ENCODE measurements around the gene PRXL2C.
"Not testable (repeated sequence)": the region's sequence is repeated elsewhere in the genome, so short reads cannot be mapped to it uniquely, and the experiment has no call there.

The PRXL2C gene

GRCh38 chr9:96646081-96646991 is 8.8 kb downstream of the PRXL2C start:
- DNase-seq = no peak

DNA sequence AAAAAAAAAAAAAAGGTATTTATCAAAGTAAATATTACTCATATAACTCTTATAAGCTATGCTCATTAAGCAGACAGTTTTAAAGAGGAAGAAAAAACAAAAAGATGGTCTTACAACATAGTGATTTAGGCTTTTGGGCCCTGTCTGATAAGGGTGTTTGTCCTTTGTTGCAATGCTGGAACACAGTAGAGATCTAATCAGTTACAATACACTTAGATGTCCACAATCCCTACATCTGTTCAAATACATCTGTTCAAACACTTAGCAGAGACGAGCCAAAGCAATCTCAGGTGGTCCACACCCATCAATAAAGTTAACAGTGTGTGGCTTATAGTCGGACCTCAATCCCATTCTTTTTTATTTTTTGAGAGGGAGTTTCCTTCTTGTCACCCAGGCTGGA is 11.0 kb downstream of the PRXL2C start:
- DNase-seq = peak; percentile 64

- no peak for DNase-seq
Observed at GRCh38 chr9:96641514-96641913, 13.6 kb downstream of the PRXL2C start.

DNA sequence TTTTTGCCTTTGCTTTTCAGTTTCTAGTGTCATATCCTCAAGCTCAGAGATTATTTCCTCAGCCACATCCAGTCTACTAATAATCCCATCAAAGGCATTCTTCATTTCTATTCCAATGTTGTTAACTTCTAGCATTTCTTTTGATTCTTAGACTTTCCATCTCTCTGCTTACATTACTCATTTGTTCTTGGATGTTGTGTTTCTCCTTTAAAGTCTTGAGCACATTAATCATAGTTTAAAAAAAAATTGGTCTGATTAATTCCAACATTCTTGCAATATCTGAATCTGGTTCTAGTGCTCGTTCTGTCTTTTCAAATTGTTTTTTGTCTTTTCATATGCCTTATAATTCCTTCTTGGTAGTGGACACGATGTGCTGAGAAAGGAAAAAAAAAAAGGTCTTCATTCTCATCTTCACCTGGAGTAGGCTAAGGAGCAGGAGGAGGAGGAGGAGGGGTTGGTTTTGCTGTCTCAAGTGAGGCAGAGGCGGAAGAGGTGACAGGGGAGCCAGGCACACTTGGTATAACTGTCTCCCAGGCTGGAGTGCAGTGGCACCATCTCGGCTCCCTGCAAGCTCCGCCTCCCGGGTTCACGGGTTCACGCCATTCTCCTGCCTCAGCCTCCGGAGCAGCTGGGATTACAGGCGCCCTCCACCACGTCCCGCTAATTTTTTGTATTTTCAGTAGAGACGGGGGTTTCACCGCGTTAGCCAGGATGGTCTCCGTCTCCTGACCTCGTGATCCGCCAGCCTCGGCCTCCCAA is 16.3 kb downstream of the PRXL2C start:
- no peak for DNase-seq

DNA sequence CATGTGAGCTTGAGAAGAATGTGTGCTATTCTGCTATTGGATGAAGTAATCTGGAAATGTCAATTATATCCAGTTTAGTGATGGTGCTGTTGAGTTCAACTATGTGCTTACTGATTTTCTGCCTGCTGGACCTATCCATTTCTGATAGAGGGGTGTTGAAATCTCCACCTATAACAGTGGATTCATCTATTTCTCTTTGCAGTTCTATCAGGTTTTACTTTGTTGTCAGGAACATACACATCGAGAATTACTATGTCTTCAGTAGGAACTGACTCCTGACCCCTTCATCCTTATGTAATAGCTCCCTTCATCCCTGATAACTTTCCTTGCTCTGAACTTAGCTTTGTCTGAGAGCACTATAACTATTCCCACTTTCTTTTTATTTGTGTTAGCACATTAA is 18.7 kb downstream of the PRXL2C start:
- DNase-seq = no peak

- not testable (repeated sequence) for DNase-seq
Observed at GRCh38 chr9:96633579-96633978, 21.5 kb downstream of the PRXL2C start.

- DNase-seq = no peak
Observed at GRCh38 chr9:96626912-96627311, 28.2 kb downstream of the PRXL2C start.

GRCh38 chr9:96621618-96622017 is 33.5 kb downstream of the PRXL2C start:
- no peak for DNase-seq

DNA sequence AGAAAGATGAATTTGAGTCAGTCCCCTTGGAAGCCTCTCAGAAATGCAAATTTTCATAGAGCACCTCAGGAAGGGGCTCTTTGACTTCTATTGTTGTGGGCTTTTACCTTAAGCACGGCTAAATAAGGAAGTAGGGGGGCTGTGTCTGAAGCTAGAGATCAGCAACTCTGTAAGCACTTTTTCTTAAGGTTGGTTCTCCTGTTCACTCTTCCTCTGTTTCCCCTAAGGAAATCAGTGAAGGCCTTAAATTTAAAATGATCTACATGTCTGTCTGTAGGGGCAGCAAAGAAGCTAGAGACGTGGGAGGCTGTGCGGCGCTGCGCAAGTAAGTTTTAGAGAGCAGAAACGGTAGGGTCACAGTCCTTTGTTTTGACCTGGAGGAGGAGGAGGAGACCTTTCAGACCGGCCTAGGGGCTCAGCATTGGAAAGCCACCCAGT is 34.3 kb downstream of the PRXL2C start:
- no peak for DNase-seq

DNA sequence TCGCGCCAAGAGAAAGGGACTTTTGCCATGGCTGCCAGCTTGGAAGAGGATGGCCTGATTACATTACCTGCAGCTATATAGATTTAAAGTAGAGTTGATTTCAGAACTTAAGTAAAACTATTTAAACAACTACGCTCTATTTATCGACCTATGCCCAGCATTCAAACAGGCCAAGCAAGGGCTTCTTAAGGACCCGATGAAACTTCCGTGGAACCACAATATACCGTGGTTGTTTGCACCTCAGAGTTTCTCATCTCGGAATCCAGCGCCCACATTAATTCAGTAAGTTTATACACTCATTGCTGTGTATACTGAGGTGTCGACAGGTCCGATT is 35.0 kb downstream of the PRXL2C start:
- DNase-seq = no peak

DNA sequence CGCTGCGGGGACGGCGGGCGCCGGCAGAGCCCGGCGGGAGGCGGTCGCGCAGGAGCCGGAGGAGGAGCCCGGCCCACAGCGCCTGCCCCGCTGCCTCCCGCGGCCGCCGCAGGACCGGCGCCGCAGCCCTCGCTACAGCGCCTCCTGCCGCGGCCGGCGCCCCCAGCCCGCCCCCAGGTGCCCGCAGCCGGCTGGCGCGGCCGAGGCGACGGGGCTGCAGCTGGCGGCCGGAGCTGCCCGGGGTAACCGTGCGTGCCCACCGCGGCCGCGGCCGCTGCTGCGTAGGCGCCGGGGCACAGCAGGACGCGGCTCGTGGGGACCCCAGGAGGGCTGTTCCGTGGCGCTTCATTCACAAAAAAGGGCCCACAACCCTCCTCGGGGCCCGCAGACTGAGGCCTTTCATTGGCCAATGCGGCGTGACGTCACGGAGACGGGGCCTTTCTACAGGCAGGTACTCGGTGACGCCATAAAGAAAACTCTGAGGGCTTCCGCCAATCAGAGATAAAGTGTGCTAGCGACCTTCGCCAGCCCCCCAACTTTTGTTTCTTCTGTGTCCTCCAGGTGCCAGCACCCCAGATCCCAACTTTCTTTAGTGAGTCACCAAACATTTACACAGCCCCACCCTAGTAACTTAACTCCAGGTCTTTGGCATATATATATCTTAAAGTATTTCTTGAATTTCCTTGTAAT is 35.5 kb downstream of the PRXL2C start, which contains the start of gene CDC14B:
Gene CDC14B (minus strand): TSS at position 353 of the 690 bp plus-strand sequence. CDS start 465 bp downstream, outside the sequence.
- DNase-seq = peak; percentile 81

DNA sequence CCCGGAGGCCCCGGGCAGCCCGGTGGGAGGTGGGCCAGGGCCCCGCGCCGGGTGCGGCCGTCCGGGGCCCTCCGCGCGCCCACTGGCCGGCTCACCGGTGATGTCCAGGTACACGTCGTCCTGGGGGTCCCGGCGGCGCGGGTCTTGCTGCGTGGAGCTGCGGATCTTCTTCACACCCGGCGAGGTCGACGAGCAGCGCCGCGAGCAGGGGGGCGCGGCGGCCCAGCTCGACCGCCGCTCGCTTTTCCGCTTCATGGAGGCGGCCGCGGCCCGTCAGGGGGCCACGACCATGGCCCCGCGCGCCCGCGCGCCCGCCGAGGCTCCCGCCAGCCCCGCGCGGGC is 36.0 kb downstream of the PRXL2C start:
- no peak for DNase-seq

DNA sequence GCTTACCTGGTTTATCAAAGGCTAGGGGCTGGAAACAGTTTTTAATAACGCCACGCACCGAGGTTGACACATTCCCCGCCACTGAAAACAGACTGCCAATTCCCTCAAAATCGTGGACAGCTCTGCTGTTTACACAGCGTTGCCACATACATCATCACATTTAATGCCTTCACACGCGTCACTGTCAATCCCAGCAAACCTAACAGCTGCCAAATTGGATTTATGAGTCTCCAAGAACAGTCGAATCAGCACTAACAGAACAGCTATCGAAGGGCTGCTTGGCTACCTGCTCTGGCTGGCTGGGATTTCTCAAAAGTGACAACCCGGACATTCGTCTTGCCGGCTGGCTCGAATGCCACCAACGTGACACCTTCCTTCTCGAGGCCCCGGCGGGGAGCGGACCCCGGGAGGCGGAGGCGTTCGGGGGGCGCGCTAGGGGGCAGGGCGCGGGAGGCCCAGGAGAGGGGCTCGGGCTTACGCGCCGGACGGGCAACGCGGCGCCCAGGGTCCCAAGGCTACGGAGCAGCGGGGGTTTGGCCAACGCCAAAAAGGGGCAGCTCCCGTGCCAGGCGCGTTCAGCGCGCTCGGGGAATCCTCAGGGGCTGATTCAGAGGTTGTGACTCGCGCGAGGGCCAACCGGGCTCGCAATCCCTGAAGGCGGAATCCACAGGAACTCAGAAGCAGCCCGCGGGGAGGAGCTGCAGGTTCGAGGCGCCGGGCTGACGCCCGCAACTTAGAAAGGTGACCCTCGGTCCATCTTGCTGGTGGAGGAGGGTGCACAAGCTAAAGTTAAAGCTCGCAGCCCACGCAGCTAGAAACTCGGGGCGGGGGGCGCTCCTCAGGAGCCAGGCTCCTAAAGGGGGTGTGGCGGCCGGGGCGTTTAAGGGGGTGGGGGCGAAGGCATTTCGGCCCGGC is 36.7 kb downstream of the PRXL2C start:
- DNase-seq = no peak

DNA sequence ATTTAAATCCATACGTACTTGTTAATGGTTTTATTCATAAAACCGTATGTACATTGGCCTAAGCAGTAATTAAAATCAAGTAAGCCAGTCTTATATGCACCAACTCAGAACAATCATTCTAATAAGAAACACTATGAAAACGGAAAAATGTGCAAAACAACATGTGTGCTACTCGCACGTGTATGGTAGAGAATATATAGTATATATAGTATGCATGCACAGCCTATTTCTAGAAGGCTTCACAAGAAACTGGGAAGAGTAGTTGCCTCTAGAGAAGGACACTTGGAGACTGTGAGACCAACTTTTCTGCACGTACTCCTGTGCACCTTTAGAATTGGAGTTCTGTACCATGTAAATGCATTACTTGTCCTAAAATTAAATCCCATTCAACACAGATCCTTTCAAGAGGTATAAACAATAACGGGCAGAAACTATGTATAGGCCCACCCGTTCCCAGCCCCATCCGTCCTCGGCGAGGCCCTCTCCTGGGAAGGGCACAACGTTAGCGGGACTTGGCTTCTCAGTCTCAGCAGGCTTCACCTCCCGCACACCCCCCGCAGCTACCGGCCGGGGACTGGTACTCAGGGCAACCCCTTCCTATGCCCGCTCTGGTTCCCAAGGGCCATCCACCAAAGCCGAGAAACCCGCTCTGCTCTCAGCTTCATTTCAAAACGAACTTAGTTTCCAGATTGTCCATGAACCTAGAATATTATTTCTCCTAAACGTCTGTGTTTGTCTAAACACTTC is 37.5 kb downstream of the PRXL2C start:
- no peak for DNase-seq

- DNase-seq = no peak
Observed at GRCh38 chr9:96616817-96617438, 38.2 kb downstream of the PRXL2C start.

DNA sequence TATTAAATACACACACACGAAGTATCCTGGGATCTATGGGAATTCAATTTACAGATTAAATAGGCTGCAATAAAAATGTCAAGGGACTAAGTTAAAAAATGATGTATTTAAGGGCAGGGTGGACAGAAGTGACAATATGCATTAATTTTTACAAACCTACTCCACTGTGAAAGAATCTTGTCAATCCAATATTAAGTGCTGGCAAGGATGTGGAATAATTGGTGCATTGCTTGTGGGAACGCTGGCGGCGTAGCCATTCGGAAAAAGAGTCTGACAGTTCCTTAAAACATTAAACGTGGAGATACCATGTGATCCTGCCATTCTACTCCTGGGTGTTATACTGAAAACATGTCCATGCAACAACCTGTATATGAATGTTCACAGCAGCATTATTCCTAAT is 39.7 kb downstream of the PRXL2C start:
- DNase-seq = no peak

GRCh38 chr9:96614664-96615063 is 40.5 kb downstream of the PRXL2C start:
- not testable (repeated sequence) for DNase-seq

GRCh38 chr9:96612966-96613589 is 42.0 kb downstream of the PRXL2C start:
- no peak for DNase-seq

GRCh38 chr9:96612105-96612965 is 42.8 kb downstream of the PRXL2C start:
- peak; percentile 53 for DNase-seq

DNA sequence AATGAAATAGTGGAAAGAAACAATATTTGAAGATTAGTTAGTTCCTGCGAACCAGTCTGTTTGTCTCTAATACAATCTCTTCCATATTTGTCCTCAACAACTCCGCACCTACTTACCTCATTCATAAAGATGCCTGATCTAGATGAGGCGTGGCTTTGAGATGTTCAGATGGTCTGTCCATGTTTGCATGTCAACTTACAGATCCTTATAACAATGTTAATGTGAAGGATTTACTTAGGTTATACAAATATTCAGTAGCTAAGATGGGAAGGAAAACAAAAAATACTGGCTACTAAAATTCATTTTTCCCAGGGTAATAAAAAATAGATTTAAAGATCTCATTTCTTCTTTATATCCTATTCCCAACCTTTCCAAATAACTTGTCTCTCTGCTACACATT is 43.8 kb downstream of the PRXL2C start:
- DNase-seq = no peak
